Subcutaneous abdominal adipose tissue (tissue), 5 donors: ENCODE measurements around the gene SETX.

Source experiments
- H3K27ac ChIP-seq: one replicate; pipeline ENCODE4 v1.7.0; 2013; ENCODE audit warnings: low read depth, mild to moderate bottlenecking, inconsistent platforms, low read length, moderate library complexity
- H3K27me3 ChIP-seq, 5 donors: one replicate each; pipeline ENCODE4 v1.7.0; 2013; ENCODE audit warnings: low read length in 5 of 5, inconsistent platforms in 1 of 5; ENCODE audit not compliant: control insufficient read depth in 5 of 5, insufficient read depth in 4 of 5
- H3K36me3 ChIP-seq, 5 donors: one replicate each; pipeline ENCODE4 v1.7.0; 2013; ENCODE audit warnings: low read length in 5 of 5; ENCODE audit not compliant: control insufficient read depth in 5 of 5, insufficient read depth in 5 of 5
- H3K4me1 ChIP-seq, 5 donors: one replicate each; pipeline ENCODE4 v1.7.0; 2013; ENCODE audit warnings: low read length in 5 of 5, mild to moderate bottlenecking in 3 of 5, moderate library complexity in 1 of 5; ENCODE audit not compliant: control insufficient read depth in 5 of 5, insufficient read depth in 5 of 5
- H3K4me3 ChIP-seq, 5 donors: one replicate each; pipeline ENCODE4 v1.7.0; 2013; ENCODE audit warnings: low read length in 5 of 5, low read depth in 1 of 5
- H3K9ac ChIP-seq, 5 donors: one replicate each; pipeline ENCODE4 v1.7.0; 2013; ENCODE audit warnings: low read length in 5 of 5, mild to moderate bottlenecking in 4 of 5, moderate library complexity in 3 of 5
- H3K9me3 ChIP-seq, 5 donors: one replicate each; pipeline ENCODE4 v1.7.0; 2013; ENCODE audit warnings: low read length in 5 of 5; ENCODE audit not compliant: control insufficient read depth in 5 of 5
- donor health status: healthy.
- donor health status: healthy.
- donor health status: healthy.
- donor health status: healthy.
- donor health status: healthy.

SETX gene

GRCh38 chr9:132364068-132364467 is 9.3 kb upstream of the SETX start:
- peaks cover 0 to 2% (median 0%) of the 10 kb centered on the region in 5 donors for H3K4me1 ChIP-seq
- no peak overlapping the region for H3K27ac ChIP-seq
- no peak overlapping the region for H3K4me3 ChIP-seq
- no peaks in the 10 kb centered on the region for H3K36me3 ChIP-seq
- H3K27me3 ChIP-seq, result no peaks in the 10 kb centered on the region
- no peaks in the 10 kb centered on the region for H3K9me3 ChIP-seq
- no peak overlapping the region for H3K9ac ChIP-seq

- no peak overlapping the region for H3K9ac ChIP-seq
- peaks cover 0 to 7% (median 4%) of the 10 kb centered on the region in 5 donors for H3K36me3 ChIP-seq
- no peaks in the 10 kb centered on the region for H3K9me3 ChIP-seq
- H3K27ac ChIP-seq, result no peak overlapping the region
- no peaks in the 10 kb centered on the region for H3K27me3 ChIP-seq
- peaks cover 5 to 23% (median 18%) of the 10 kb centered on the region in 5 donors for H3K4me1 ChIP-seq
- H3K4me3 ChIP-seq, result no peak overlapping the region
These were observed 3.0 kb upstream of the SETX start for GRCh38 chr9:132357764-132358163.

GRCh38 chr9:132356324-132356924 is 1.6 kb upstream of the SETX start:
- H3K27me3 ChIP-seq, result no peaks in the 10 kb centered on the region
- no peak overlapping the region for H3K4me3 ChIP-seq
- H3K27ac ChIP-seq, result no peak overlapping the region
- H3K36me3 ChIP-seq, result peaks cover 8 to 16% (median 15%) of the 10 kb centered on the region in 5 donors
- H3K9me3 ChIP-seq, result no peaks in the 10 kb centered on the region
- H3K9ac ChIP-seq, result no peak overlapping the region
- peaks cover 5 to 36% (median 27%) of the 10 kb centered on the region in 5 donors for H3K4me1 ChIP-seq

GRCh38 chr9:132351404-132352045 is 3.3 kb downstream of the SETX start:
- Histone ChIP-seq H3K36me3 (peaks cover 27 to 48% (median 44%) of the 10 kb centered on the region in 5 donors), H3K4me1 (peaks cover 5 to 48% (median 41%) of the 10 kb centered on the region in 5 donors), H3K9me3 (no peaks in the 10 kb centered on the region), H3K27ac (peak overlapping the region; percentile 47), H3K4me3 (peak overlapping the region in 3 of 5 donors; percentile 19 to 41 (median 28)), H3K9ac (peak overlapping the region in 2 of 5 donors; percentile 51 to 56), H3K27me3 (no peaks in the 10 kb centered on the region)

GRCh38 chr9:132350861-132351315 is 3.9 kb downstream of the SETX start:
- Histone ChIP-seq H3K9ac (peak overlapping the region in 3 of 5 donors; percentile 46 to 56 (median 51)), H3K4me3 (peak overlapping the region in 4 of 5 donors; percentile 19 to 44 (median 34))

GRCh38 chr9:132348676-132349075 is 6.1 kb downstream of the SETX start:
- Histone ChIP-seq H3K9ac (no peak overlapping the region), H3K27me3 (no peaks in the 10 kb centered on the region), H3K36me3 (peaks cover 35 to 77% (median 68%) of the 10 kb centered on the region in 5 donors), H3K9me3 (no peaks in the 10 kb centered on the region), H3K4me3 (no peak overlapping the region), H3K4me1 (peaks cover 2 to 34% (median 31%) of the 10 kb centered on the region in 5 donors), H3K27ac (no peak overlapping the region)

More at GRCh38 chr9:132350861-132351315, 3.9 kb downstream of the SETX start:
- H3K9me3 ChIP-seq, result no peaks in the 10 kb centered on the region
- H3K27me3 ChIP-seq, result no peaks in the 10 kb centered on the region
- H3K36me3 ChIP-seq, result peaks cover 32 to 55% (median 50%) of the 10 kb centered on the region in 5 donors
- peak overlapping the region; percentile 47 for H3K27ac ChIP-seq
- H3K4me1 ChIP-seq, result peaks cover 5 to 48% (median 41%) of the 10 kb centered on the region in 5 donors

GRCh38 chr9:132346177-132346576 is 8.6 kb downstream of the SETX start:
- Histone ChIP-seq H3K4me1 (peaks cover 0 to 12% (median 8%) of the 10 kb centered on the region in 5 donors), H3K36me3 (peaks cover 39 to 87% (median 73%) of the 10 kb centered on the region in 5 donors), H3K27ac (no peak overlapping the region), H3K9me3 (no peaks in the 10 kb centered on the region), H3K9ac (no peak overlapping the region), H3K4me3 (no peak overlapping the region), H3K27me3 (no peaks in the 10 kb centered on the region)

- Histone ChIP-seq H3K27ac (no peak overlapping the region), H3K4me3 (no peak overlapping the region), H3K4me1 (no peaks in the 10 kb centered on the region), H3K9ac (no peak overlapping the region), H3K27me3 (no peaks in the 10 kb centered on the region), H3K36me3 (peaks cover 38 to 91% (median 74%) of the 10 kb centered on the region in 5 donors), H3K9me3 (no peaks in the 10 kb centered on the region)
These were observed 13.5 kb downstream of the SETX start for GRCh38 chr9:132341177-132341840.

GRCh38 chr9:132334364-132334763 is 20.4 kb downstream of the SETX start:
- H3K9ac ChIP-seq, result no peak overlapping the region
- H3K4me1 ChIP-seq, result no peaks in the 10 kb centered on the region
- no peaks in the 10 kb centered on the region for H3K9me3 ChIP-seq
- H3K36me3 ChIP-seq, result peaks cover 55 to 87% (median 78%) of the 10 kb centered on the region in 5 donors
- H3K27ac ChIP-seq, result no peak overlapping the region
- H3K4me3 ChIP-seq, result no peak overlapping the region
- H3K27me3 ChIP-seq, result no peaks in the 10 kb centered on the region

GRCh38 chr9:132333556-132333955 is 21.2 kb downstream of the SETX start:
- Histone ChIP-seq H3K9me3 (no peaks in the 10 kb centered on the region), H3K4me1 (no peaks in the 10 kb centered on the region), H3K36me3 (peaks cover 63 to 87% (median 79%) of the 10 kb centered on the region in 5 donors), H3K27ac (no peak overlapping the region), H3K27me3 (no peaks in the 10 kb centered on the region), H3K4me3 (no peak overlapping the region), H3K9ac (no peak overlapping the region)
